HEK293T (cell line): ENCODE measurements around the gene RPH3AL.

Source experiments
- CTCF ChIA-PET: fragments of 350-600 bp; formaldehyde crosslinking; extraction: SDS; loops from one replicate; lab custom pipeline; 2021; ENCODE audit warnings: antibody characterized with exemption, inconsistent platforms; lab: Yijun Ruan, JAX
- POLR2A ChIA-PET: fragments of 350-600 bp; formaldehyde crosslinking; extraction: SDS; loops from one replicate; lab custom pipeline; 2020; ENCODE audit warnings: antibody characterized with exemption, inconsistent platforms; lab: Yijun Ruan, JAX
- DNase-seq: peaks from one replicate; pipeline ENCODE4 v3.0.0; 2012; ENCODE audit warnings: mixed read lengths; ENCODE audit errors: extremely low spot score
- ARNT ChIP-seq: fragments of 450-650 bp; IDR thresholded peaks from 2 replicates; pipeline ENCODE4 v1.6.1; 2017; ENCODE audit warnings: mild to moderate bottlenecking
- BHLHE40 ChIP-seq: fragments of 450-650 bp; IDR thresholded peaks from 2 replicates; pipeline ENCODE4 v1.6.1; 2016; ENCODE audit warnings: mild to moderate bottlenecking, moderate library complexity, borderline replicate concordance
- CTBP1 ChIP-seq: fragments of 450-650 bp; IDR thresholded peaks from 2 replicates; pipeline ENCODE4 v1.6.1; 2016; ENCODE audit warnings: borderline replicate concordance
- ELF4 ChIP-seq: fragments of 450-650 bp; IDR thresholded peaks from 2 replicates; pipeline ENCODE4 v1.6.1; 2017; ENCODE audit warnings: antibody characterized with exemption
- FOXA1 ChIP-seq: fragments of 450-650 bp; IDR thresholded peaks from 2 replicates; pipeline ENCODE4 v1.6.1; 2016; ENCODE audit warnings: mild to moderate bottlenecking
- FOXK2 ChIP-seq: fragments of 450-650 bp; IDR thresholded peaks from 2 replicates; pipeline ENCODE4 v1.6.1; 2016; ENCODE audit warnings: mild to moderate bottlenecking
- FOXM1 ChIP-seq: fragments of 450-650 bp; IDR thresholded peaks from 2 replicates; pipeline ENCODE4 v1.6.1; 2017; ENCODE audit warnings: mild to moderate bottlenecking, borderline replicate concordance
- HDGF ChIP-seq: fragments of 450-650 bp; IDR thresholded peaks from 2 replicates; pipeline ENCODE4 v1.6.1; 2017; ENCODE audit warnings: antibody characterized with exemption, borderline replicate concordance
- L3MBTL2 ChIP-seq: fragments of 450-650 bp; conservative IDR thresholded peaks from 2 replicates; pipeline ENCODE4 v1.6.1; 2016; ENCODE audit warnings: mild to moderate bottlenecking
- LEF1 ChIP-seq: fragments of 450-650 bp; IDR thresholded peaks from 2 replicates; pipeline ENCODE4 v1.6.1; 2017; ENCODE audit warnings: mild to moderate bottlenecking, borderline replicate concordance
- NFRKB ChIP-seq: fragments of 450-650 bp; IDR thresholded peaks from 2 replicates; pipeline ENCODE4 v1.6.1; 2016; ENCODE audit warnings: mild to moderate bottlenecking, moderate library complexity
- SP1 ChIP-seq: fragments of 450-650 bp; IDR thresholded peaks from 2 replicates; pipeline ENCODE4 v1.6.1; 2017
- SUZ12 ChIP-seq: fragments of 450-650 bp; IDR thresholded peaks from 2 replicates; pipeline ENCODE4 v1.6.1; 2016; ENCODE audit warnings: mild to moderate bottlenecking
- TARDBP ChIP-seq: fragments of 450-650 bp; IDR thresholded peaks from 2 replicates; pipeline ENCODE4 v1.6.1; 2016
- ZNF384 ChIP-seq: fragments of 450-650 bp; IDR thresholded peaks from 2 replicates; pipeline ENCODE4 v1.6.1; 2016
- TF ChIP-seq, protein P1 (sequence below): fragments of 450-650 bp; IDR thresholded peaks from 2 replicates; pipeline ENCODE4 v1.6.1; 2016

The RPH3AL gene

DNA sequence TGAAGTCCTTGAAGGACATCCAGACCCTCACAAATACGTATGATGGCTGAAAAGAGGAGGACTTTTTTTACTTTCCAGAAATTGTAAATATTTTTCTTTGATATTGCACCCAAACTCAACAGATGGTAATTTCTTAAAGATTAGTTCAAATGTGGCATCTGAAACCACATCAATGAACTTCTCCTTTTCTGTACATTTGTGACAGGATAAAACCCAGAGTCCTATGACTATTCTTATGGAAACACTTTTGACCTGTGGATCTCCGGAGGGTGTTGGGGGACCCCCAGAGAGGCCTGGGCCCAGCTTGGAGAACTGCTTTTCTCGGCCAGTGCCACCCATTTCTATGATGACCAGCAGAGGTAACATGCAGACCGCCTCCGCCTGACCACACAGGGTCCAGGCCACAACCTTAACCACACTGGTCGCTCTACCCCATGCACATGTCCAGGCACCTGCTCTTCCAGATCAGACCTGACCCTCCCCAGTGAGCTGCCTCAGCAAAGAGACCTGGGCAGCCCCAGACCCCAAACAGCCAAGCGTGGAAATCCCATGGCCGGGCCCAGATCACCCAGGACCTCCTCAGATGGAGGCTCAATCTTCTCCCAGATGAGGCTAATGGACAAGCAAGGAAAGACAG lies 22.7 kb downstream of the RPH3AL start:
- ChIA-PET POLR2A (no interaction called here), CTCF (no interaction called here)
- no peak for DNase-seq
- no peak for TF ChIP-seq CTBP1
- no peak for TF ChIP-seq SP1
- TF ChIP-seq FOXA1 = no peak
- TF ChIP-seq FOXM1 = no peak

DNA sequence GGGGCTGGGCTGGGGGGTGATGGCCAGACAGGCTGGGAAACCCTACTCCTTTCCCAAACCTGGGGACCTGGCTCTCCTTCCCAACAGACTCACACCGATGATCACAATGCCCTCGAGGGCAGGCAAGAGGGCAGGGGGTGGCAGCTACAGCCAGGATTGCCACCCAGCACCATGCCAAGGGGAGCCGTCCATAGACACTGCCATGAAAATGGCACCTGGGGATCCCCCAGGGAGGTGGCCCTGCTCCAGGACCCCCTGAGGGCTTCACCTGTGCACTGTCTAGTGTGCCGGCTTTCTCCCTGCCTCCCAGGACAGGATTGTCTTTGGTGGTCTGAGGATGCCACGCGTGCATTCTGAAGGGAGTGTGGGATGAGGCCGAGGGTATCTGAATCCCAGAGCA lies 24.6 kb downstream of the RPH3AL start:
- CTCF ChIA-PET = no interaction called here
- no peak for TF ChIP-seq CTBP1
- no peak for TF ChIP-seq L3MBTL2
- TF ChIP-seq, protein P1, sequence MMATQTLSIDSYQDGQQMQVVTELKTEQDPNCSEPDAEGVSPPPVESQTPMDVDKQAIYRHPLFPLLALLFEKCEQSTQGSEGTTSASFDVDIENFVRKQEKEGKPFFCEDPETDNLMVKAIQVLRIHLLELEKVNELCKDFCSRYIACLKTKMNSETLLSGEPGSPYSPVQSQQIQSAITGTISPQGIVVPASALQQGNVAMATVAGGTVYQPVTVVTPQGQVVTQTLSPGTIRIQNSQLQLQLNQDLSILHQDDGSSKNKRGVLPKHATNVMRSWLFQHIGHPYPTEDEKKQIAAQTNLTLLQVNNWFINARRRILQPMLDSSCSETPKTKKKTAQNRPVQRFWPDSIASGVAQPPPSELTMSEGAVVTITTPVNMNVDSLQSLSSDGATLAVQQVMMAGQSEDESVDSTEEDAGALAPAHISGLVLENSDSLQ = no peak
- TF ChIP-seq ZNF384 = no peak
- TF ChIP-seq LEF1 = no peak
- TF ChIP-seq TARDBP = no peak
- TF ChIP-seq HDGF = no peak
- no peak for TF ChIP-seq FOXM1
- no peak for TF ChIP-seq ELF4
- no peak for TF ChIP-seq ARNT
- no peak for TF ChIP-seq SUZ12
- TF ChIP-seq FOXK2 = no peak
- no peak for TF ChIP-seq NFRKB
- no peak for TF ChIP-seq SP1
- no peak for TF ChIP-seq FOXA1
- TF ChIP-seq BHLHE40 = no peak
- DNase-seq = no peak
- POLR2A ChIA-PET = no interaction called here

DNA sequence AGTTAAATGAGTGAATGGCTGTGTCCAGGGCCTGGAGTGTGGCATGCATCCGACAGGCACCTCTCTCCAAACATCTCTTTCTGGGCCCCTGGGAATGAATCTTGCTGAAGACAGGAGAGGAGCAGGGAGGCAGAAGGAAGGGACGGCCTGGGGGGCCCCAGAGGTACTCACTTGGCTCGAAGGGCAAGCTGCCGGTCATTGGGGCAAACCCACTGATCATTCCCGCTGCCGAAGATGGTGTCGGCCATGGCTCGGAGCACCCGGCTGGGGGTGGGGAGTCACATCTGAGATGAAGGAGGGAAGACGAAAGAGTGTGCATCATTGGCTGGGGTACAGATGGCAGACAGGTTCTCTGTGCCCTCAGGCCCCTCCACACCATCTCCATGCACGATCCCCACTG lies 25.3 kb downstream of the RPH3AL start:
- ChIA-PET CTCF (no interaction called here), POLR2A (no interaction called here)
- TF ChIP-seq FOXK2 (no peak), SP1 (no peak), TARDBP (no peak), CTBP1 (no peak), BHLHE40 (no peak), ELF4 (no peak), L3MBTL2 (no peak), LEF1 (no peak), FOXA1 (no peak), SUZ12 (no peak)
- no peak for DNase-seq

DNA sequence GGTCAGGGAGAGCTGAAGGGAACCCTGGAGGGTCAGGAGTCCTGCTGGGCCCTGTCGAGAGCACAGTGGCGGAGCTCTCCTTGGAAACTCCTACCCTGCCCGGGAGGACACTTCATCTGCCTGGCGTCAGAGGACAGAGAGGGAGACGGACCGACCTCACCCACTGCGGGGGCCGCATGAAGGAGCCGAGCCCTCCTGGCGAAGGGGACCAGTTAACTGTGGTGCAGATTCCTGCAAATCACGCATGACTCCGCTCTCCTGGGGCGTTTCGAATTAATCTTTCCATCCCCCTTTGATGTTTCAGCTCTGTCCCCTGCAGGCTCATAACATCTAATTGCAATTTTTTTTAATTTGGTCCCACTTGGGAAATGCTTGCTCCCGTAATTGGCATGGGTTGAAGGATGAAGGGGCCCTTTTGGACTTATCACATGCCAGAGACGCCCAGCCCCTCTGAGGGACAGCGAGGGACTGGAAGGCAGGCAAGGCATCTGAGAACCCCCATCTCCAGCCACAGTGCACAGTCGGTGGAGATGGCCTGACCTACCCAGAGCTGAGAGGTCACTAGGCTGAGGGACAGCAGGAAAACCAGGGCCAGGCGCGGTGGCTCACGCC lies 26.5 kb downstream of the RPH3AL start:
- DNase-seq = no peak
- POLR2A ChIA-PET = no interaction called here
- CTCF ChIA-PET = no interaction called here
- TF ChIP-seq L3MBTL2 (no peak), TARDBP (no peak), FOXK2 (no peak), ZNF384 (no peak), FOXA1 (no peak), ELF4 (no peak), SUZ12 (no peak), FOXM1 (no peak), ARNT (no peak), BHLHE40 (no peak)
- TF ChIP-seq, protein P1 = no peak

DNA sequence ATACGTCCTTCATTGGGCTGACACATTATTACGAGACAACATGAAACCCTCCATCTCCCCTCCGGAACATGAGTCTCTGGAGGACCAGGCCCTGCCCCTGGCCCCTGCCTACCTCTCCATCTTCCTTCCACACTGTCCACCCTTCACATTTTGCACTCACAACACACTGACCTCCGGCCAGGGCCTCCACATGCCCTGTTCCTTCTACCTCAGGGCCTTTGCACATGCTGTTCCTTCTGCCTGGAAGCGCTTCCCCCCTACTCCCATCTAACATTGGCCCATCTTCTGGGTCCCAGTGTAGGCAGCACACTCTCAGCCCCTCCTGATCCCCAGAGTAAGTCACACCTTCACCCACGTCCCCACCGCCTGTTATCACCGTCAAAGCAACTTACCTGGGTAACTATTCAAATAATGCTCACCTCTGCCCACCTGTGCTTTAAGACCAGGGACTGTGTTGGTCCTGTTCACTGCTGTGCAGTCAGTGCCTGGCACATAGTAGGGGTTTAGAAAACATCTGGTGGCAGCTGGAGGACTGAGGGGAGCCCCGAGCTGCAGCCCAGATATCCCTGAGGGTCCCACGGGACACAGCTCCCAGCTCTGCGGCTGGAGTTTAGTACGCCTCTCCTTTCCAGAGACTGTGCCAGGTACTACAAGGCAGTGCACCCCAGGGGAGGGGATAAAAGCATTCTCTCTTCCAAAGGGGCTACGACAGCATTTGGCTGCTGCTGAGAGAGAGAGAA lies 27.2 kb downstream of the RPH3AL start:
- POLR2A ChIA-PET = no interaction called here
- no peak for DNase-seq
- no peak for TF ChIP-seq CTBP1
- no peak for TF ChIP-seq FOXA1
- TF ChIP-seq SP1 = no peak
- TF ChIP-seq ARNT = no peak
- no peak for TF ChIP-seq HDGF
- no peak for TF ChIP-seq BHLHE40
- no peak for TF ChIP-seq NFRKB
- TF ChIP-seq FOXM1 = no peak
- TF ChIP-seq SUZ12 = no peak
- no peak for TF ChIP-seq L3MBTL2
- no peak for TF ChIP-seq ZNF384
- TF ChIP-seq TARDBP = no peak
- no peak for TF ChIP-seq FOXK2
- no peak for TF ChIP-seq ELF4
- CTCF ChIA-PET = no interaction called here

DNA sequence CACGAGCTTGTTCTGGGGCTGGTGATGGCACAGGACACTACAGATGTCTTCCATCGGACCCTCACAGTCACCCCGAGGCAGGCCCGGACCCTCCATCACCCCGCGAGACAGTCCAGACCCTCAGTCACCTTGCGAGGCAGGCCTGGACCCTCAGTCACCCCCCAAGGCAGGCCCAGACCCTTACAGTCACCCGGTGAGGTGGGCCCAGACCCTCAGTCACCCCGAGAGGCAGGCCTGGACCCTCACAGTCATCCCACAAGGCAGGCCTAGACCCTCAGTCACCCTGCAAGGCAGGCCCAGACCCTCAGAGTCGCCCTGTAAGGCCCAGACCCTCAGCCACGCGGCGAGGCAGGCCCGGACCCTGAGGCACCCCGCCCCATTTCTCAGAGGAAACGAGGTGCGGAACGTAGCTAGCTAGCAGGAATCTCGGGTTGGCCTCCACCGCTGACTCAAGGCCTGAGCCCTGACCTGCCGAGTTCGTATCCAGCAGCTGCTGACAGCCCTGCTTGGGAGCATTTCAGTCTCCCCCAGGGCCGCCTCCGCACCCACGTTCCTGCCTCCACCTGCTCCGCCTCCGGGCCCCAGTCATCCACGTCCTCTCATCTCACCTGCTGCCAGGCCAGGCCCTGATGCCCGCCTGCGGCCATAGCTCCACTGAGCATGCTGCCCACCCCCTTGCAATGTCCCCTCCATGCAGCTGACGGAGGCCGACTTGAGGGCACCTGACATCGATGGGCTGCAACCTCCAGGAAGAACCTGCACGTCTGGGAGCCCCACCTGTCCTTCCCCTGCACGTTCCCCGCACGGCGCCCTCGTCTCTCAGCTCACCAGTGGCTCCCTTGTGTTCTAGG lies 28.7 kb downstream of the RPH3AL start:
- no peak for DNase-seq
- POLR2A ChIA-PET = no interaction called here
- CTCF ChIA-PET = no interaction called here
- TF ChIP-seq SUZ12 (no peak), NFRKB (no peak), BHLHE40 (no peak), ELF4 (no peak)
